Loucy (cell line): Measurements from ENCODE around the gene TMPRSS11D.

Experiments
- EZH2phosphoT487 ChIP-seq: fragments of 200-600 bp; IDR thresholded peaks from 2 replicates; pipeline ENCODE4 v1.6.1; 2018; ENCODE audit warnings: antibody characterized with exemption, mild to moderate bottlenecking, moderate library complexity, borderline replicate concordance
- TF ChIP-seq, protein P1 (sequence below): fragments of 200-600 bp; sonication (generic); conservative IDR thresholded peaks from 2 replicates; pipeline ENCODE4 v1.5.1; 2014; ENCODE audit warnings: mild to moderate bottlenecking, antibody characterized with exemption, low read length

DNA sequence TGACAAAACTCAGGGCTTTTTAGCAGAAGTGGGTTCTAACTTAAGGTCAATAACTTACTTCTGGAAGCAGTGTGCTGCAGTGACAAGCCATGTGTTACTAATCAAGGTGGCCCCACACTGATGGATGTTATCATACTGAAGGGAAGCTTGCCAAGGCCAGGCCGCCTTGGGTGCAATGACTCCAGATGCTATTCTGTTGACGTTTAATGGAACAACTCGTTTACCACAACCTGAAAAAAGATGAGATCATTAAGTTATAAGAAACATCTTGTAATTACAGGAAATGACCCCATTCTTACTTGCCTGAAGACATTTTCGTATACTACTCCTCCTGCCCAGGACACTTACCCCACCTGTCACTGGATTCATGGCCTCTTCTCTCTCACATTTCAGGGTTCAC is 38.9 kb upstream of the TMPRSS11D start:
- TF ChIP-seq, protein P1, sequence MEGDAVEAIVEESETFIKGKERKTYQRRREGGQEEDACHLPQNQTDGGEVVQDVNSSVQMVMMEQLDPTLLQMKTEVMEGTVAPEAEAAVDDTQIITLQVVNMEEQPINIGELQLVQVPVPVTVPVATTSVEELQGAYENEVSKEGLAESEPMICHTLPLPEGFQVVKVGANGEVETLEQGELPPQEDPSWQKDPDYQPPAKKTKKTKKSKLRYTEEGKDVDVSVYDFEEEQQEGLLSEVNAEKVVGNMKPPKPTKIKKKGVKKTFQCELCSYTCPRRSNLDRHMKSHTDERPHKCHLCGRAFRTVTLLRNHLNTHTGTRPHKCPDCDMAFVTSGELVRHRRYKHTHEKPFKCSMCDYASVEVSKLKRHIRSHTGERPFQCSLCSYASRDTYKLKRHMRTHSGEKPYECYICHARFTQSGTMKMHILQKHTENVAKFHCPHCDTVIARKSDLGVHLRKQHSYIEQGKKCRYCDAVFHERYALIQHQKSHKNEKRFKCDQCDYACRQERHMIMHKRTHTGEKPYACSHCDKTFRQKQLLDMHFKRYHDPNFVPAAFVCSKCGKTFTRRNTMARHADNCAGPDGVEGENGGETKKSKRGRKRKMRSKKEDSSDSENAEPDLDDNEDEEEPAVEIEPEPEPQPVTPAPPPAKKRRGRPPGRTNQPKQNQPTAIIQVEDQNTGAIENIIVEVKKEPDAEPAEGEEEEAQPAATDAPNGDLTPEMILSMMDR = no peak
- no peak for TF ChIP-seq EZH2phosphoT487
